Skeletal muscle tissue (tissue), 5 donors: Measurements from ENCODE around the gene SOX30. TPM values are rescaled to one million over a fixed set of nuclear protein-coding genes. Genes with fewer than 3 reads are reported as not detected.

Experiments used
- H3K27ac ChIP-seq: one replicate; pipeline ENCODE4 v1.7.0; 2013; ENCODE audit warnings: mild to moderate bottlenecking, low read depth, low read length, inconsistent platforms
- H3K27me3 ChIP-seq, 3 donors: one replicate each; pipeline ENCODE4 v1.7.0; 2013; ENCODE audit warnings: low read length in 3 of 3; ENCODE audit not compliant: control insufficient read depth in 3 of 3, insufficient read depth in 3 of 3
- H3K36me3 ChIP-seq, 3 donors: one replicate each; pipeline ENCODE4 v1.7.0; 2013; ENCODE audit warnings: low read length in 3 of 3; ENCODE audit not compliant: control insufficient read depth in 3 of 3, insufficient read depth in 3 of 3
- H3K4me1 ChIP-seq, 3 donors: one replicate each; pipeline ENCODE4 v1.7.0; 2013; ENCODE audit warnings: low read length in 3 of 3, mild to moderate bottlenecking in 3 of 3; ENCODE audit not compliant: control insufficient read depth in 3 of 3, insufficient read depth in 3 of 3
- H3K4me3 ChIP-seq, 3 donors: one replicate each; pipeline ENCODE4 v1.7.0; 2013; ENCODE audit warnings: low read length in 3 of 3
- H3K9ac ChIP-seq, 3 donors: one replicate each; pipeline ENCODE4 v1.7.0; 2013; ENCODE audit warnings: low read length in 3 of 3, mild to moderate bottlenecking in 3 of 3, moderate library complexity in 2 of 3, low read depth in 1 of 3
- H3K9me3 ChIP-seq, 3 donors: one replicate each; pipeline ENCODE4 v1.7.0; 2013; ENCODE audit warnings: low read length in 3 of 3; ENCODE audit not compliant: control insufficient read depth in 3 of 3
- small RNA-seq: library from RNA; depleted of rRNA; stranded (forward); fragments of <200 nt; gene quantifications from one replicate; pipeline ENCODE3, GENCODE V24; 2014
- total RNA-seq: library from RNA; depleted of rRNA; stranded (reverse); fragments of >200 nt; gene quantifications from one replicate; pipeline ENCODE4 v1.2.3, GENCODE V29; 2014
- donor health status: Osteomylitis.

Gene SOX30
- total RNA-seq, 1 donor from 2014 or later, result not detected

- Histone ChIP-seq H3K27ac (no peak overlapping the region), H3K9me3 (no peaks in the 10 kb centered on the region), H3K27me3 (no peaks in the 10 kb centered on the region), H3K4me3 (no peak overlapping the region), H3K9ac (no peak overlapping the region), H3K4me1 (no peaks in the 10 kb centered on the region), H3K36me3 (no peaks in the 10 kb centered on the region)
Measured at GRCh38 chr5:157581901-157582300, 70.3 kb downstream of the SOX30 start.

GRCh38 chr5:157578079-157578780, 74.0 kb downstream of the SOX30 start:
- H3K27me3 ChIP-seq, result no peaks in the 10 kb centered on the region
- no peak overlapping the region for H3K9ac ChIP-seq
- H3K9me3 ChIP-seq, result no peaks in the 10 kb centered on the region
- H3K4me3 ChIP-seq, result no peak overlapping the region
- no peaks in the 10 kb centered on the region for H3K36me3 ChIP-seq
- H3K27ac ChIP-seq, result no peak overlapping the region
- H3K4me1 ChIP-seq, result peaks cover 13 to 20% (median 20%) of the 10 kb centered on the region in 3 donors

GRCh38 chr5:157576678-157577077, 75.6 kb downstream of the SOX30 start:
- H3K4me1 ChIP-seq, result peaks cover 27 to 35% (median 31%) of the 10 kb centered on the region in 3 donors
- H3K36me3 ChIP-seq, result no peaks in the 10 kb centered on the region
- H3K27me3 ChIP-seq, result no peaks in the 10 kb centered on the region
- no peak overlapping the region for H3K4me3 ChIP-seq
- H3K27ac ChIP-seq, result no peak overlapping the region
- H3K9me3 ChIP-seq, result no peaks in the 10 kb centered on the region
- H3K9ac ChIP-seq, result no peak overlapping the region

Small RNAs within 50 kb of the gene (small RNA-seq; reads per million reads assigned to genes)
- gene RNU6-390P, result not detected

Other genes with a start within 250 kb of the SOX30 start
- under 0.01 TPM for gene NIPAL4, start 192.2 kb downstream of the SOX30 start, total RNA-seq
- gene ADAM19, start 76.7 kb downstream of the SOX30 start, total RNA-seq, result 14.1 TPM
- gene C5orf52, start 19.1 kb upstream of the SOX30 start, total RNA-seq, result not detected
- 31.3 TPM for gene THG1L, start 79.0 kb upstream of the SOX30 start, total RNA-seq
- gene LSM11, start 91.3 kb upstream of the SOX30 start, total RNA-seq, result 8.9 TPM
- gene CLINT1, start 206.7 kb upstream of the SOX30 start, total RNA-seq, result 53.2 TPM